GM10248 (cell line): Measurements from ENCODE around the gene NOL4L.

Source experiments
- CTCF ChIA-PET: fragments of 300-600 bp; sonication (Branson Sonifier 250); formaldehyde crosslinking; extraction: SDS; loops from one replicate; lab custom pipeline; 2021; ENCODE audit warnings: antibody characterized with exemption; lab: Yijun Ruan, JAX
- POLR2A ChIA-PET: fragments of 350-650 bp; sonication (Branson Sonifier 250); formaldehyde crosslinking; extraction: SDS; loops from one replicate; lab custom pipeline; 2020; ENCODE audit warnings: antibody characterized with exemption; lab: Yijun Ruan, JAX
- DNase-seq: peaks from one replicate; pipeline ENCODE4 v3.0.0; 2012; ENCODE audit errors: extremely low spot score
- CTCF ChIP-seq: IDR thresholded peaks from 2 replicates; pipeline ENCODE4 v1.5.1; 2012; ENCODE audit warnings: mild to moderate bottlenecking, low read depth; ENCODE audit errors: extremely low read depth, missing control alignments, control extremely low read depth

Gene NOL4L

GRCh38 chr20:32458837-32459220 lies 126.3 kb downstream of the NOL4L start:
- ChIA-PET CTCF (interaction anchor here (1.2 to 3.0 kb wide), 6 partner anchors 9 to 173 kb away, joined by 3 to 7 read pairs (median 5); no protein-coding TSS in a partner anchor), POLR2A (no interaction called here)
- TF ChIP-seq CTCF: no peak
- no peak for DNase-seq

GRCh38 chr20:32458061-32458836 lies 126.9 kb downstream of the NOL4L start:
- ChIA-PET POLR2A (interaction anchor here (0.6 kb wide), 1 partner anchor 97 kb away, joined by 5 read pairs; no protein-coding TSS in a partner anchor), CTCF (interaction anchor here (0.6 to 3.0 kb wide), 9 partner anchors 9 to 173 kb away, joined by 3 to 7 read pairs (median 4); no protein-coding TSS in a partner anchor)
- no peak for DNase-seq
- TF ChIP-seq CTCF: no peak

DNA sequence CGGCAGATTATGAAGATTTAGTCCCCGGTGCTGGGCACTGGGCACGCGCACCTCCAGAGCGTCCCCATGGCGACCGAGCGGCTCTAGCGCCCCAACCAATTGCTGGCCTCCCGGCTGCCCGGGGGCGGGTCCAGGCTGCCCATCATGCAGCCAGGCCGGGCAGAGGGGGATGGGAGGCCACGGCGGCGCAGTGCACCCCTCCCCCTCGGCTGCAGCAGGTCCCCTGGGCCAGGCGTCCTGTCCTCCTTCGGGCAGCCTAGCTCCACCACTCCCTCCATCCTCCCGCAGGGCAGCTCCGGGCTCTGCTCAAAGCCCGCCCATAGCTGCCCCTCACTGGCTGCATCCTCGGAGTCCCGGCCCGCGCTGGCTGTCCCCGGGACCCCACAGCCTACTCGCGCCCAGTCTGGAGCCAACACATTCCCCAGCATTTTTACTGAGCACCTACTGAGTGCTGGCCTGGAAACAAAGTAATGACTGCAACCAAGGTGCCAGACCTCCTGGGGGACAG lies 127.6 kb downstream of the NOL4L start:
- no peak for TF ChIP-seq CTCF
- CTCF ChIA-PET: interaction anchor here (0.6 to 3.0 kb wide), 9 partner anchors 8 to 172 kb away, joined by 3 to 7 read pairs (median 4); no protein-coding TSS in a partner anchor
- POLR2A ChIA-PET: interaction anchor here (0.6 kb wide), 1 partner anchor 96 kb away, joined by 5 read pairs; no protein-coding TSS in a partner anchor
- DNase-seq: peak; percentile 81

DNA sequence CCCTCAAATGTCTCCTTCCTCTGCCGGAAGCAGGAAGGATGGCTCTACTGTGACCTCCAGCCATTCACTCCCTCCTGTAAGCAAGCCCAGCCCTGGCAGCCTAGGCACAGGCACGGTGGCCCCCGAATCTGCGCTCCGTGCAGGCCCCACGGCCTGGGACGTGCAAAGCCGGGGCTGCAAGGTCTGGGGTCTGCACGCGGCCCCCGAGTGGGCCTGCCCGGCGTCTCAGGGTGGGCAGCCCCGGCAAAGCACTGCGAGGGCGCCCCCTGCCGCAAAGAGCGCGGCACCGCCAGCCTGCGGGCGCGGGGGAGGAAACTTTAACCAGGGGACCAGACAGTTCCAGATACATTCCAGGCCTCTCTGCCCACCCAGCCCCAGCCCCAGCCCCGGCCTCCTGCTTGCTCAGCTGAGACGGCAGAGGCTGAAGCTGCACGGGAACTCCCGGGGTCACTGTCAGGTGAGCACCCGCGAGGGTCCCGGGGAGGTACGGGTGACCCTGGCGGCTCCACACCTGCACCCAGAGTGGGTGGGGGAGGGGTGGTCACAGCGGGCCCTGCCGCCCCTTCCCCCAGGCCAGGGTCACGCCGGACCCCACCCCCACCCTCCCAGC lies 128.2 kb downstream of the NOL4L start:
- peak; percentile 89 for DNase-seq

DNA sequence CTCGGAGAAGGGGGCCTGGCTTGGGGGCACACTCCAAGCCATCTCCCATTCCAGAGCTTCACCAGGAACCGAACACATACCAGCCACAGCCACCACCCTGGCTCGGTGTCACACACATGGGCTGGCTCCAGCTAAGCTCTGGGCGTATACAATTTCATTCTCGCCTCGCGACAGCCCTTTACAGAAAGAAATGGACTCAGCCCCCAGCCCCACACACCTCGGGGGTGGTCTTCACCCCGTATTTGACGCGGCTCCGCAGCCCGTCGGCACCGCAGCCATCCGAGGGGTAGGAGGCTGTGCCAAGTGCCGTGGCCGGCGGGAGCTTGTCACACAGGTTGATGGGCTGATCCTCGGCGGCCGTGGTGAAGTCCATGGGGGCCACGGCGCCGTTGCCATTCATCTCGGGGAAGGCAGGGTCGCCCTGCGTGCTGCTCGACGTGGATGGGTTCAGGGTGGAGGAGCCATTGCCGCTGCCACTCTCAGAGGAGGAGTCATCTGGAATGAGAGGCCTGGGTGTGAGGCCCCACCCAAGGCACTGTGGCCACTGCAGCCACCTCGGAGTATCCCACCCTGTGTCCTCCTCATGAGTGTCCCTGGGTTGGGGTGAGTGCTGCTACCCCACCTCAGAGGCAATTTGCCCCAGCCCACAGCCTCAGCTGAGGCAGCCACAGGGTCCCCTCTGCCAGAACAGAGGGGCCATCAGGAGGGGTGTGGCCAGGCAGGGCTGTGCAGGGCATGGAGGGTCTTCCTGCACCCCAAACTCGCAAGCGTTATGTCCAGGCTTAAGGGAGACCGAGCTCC lies 129.0 kb downstream of the NOL4L start:
- CTCF ChIA-PET: interaction anchor here (0.7 to 3.3 kb wide), 11 partner anchors 10 to 196 kb away, joined by 3 to 13 read pairs (median 5); no protein-coding TSS in a partner anchor
- POLR2A ChIA-PET: no interaction called here
- DNase-seq: no peak
- TF ChIP-seq CTCF: no peak

More for the DNA sequence above, 128.2 kb downstream of the NOL4L start:
- CTCF ChIA-PET: interaction anchor here (0.7 to 3.3 kb wide), 13 partner anchors 8 to 196 kb away, joined by 3 to 13 read pairs (median 4); no protein-coding TSS in a partner anchor
- TF ChIP-seq CTCF: peak; percentile 79
- POLR2A ChIA-PET: no interaction called here
